Trophoblast cell (in vitro differentiated cells and primary cell): ENCODE measurements around the gene RIPPLY1.

Source experiments
- DNase-seq, 2 donors: peaks; one replicate each; pipeline ENCODE4 v3.0.0-alpha.2; 2016
- H2AFZ ChIP-seq: 2 replicates; pipeline ENCODE4 v1.6.1; 2013; ENCODE audit warnings: low read length, moderate library complexity, mild to moderate bottlenecking; ENCODE audit not compliant: insufficient read depth, poor library complexity
- H2AK5ac ChIP-seq: 2 replicates; pipeline ENCODE4 v1.6.1; 2013; ENCODE audit warnings: mild to moderate bottlenecking, low read length
- H2BK120ac ChIP-seq: 2 replicates; pipeline ENCODE4 v1.6.1; 2013; ENCODE audit warnings: low read length, mild to moderate bottlenecking, moderate library complexity; ENCODE audit not compliant: insufficient read depth, poor library complexity
- H2BK12ac ChIP-seq: 2 replicates; pipeline ENCODE4 v1.6.1; 2013; ENCODE audit warnings: mild to moderate bottlenecking, low read length, moderate library complexity
- H2BK5ac ChIP-seq: 2 replicates; pipeline ENCODE4 v1.6.1; 2013; ENCODE audit warnings: low read length, low read depth, moderate library complexity, mild to moderate bottlenecking; ENCODE audit not compliant: poor library complexity
- H3K14ac ChIP-seq: 2 replicates; pipeline ENCODE4 v1.6.1; 2013; ENCODE audit warnings: mild to moderate bottlenecking, low read length
- H3K18ac ChIP-seq: 2 replicates; pipeline ENCODE4 v1.6.1; 2013; ENCODE audit warnings: mild to moderate bottlenecking, low read length
- H3K23ac ChIP-seq: 2 replicates; pipeline ENCODE4 v1.6.1; 2013; ENCODE audit warnings: low read length
- H3K27ac ChIP-seq: 2 replicates; pipeline ENCODE4 v1.5.1; 2013; ENCODE audit warnings: low read depth, mild to moderate bottlenecking, inconsistent platforms, low read length, moderate library complexity
- H3K27me3 ChIP-seq: 2 replicates; pipeline ENCODE4 v1.6.1; 2013; ENCODE audit warnings: inconsistent platforms, mild to moderate bottlenecking, low read length, moderate library complexity; ENCODE audit not compliant: insufficient read depth
- H3K36me3 ChIP-seq, 2 experiments: 1 replicate in 1 of 2; 2 replicates in 1 of 2; pipeline ENCODE4 v1.6.1; 2013; ENCODE audit warnings: low read length in 2 of 2, mild to moderate bottlenecking in 2 of 2, moderate library complexity in 1 of 2; ENCODE audit not compliant: insufficient read depth in 2 of 2, control insufficient read depth in 1 of 2
- H3K4ac ChIP-seq: 2 replicates; pipeline ENCODE4 v1.6.1; 2013; ENCODE audit warnings: low read depth, mild to moderate bottlenecking, low read length, moderate library complexity
- H3K4me1 ChIP-seq, 2 experiments: 1 replicate in 1 of 2; 2 replicates in 1 of 2; pipeline ENCODE4 v1.6.1; 2013; ENCODE audit warnings: low read length in 2 of 2, mild to moderate bottlenecking in 2 of 2, moderate library complexity in 1 of 2; ENCODE audit not compliant: insufficient read depth in 2 of 2, control insufficient read depth in 1 of 2
- H3K4me2 ChIP-seq: 2 replicates; pipeline ENCODE4 v1.6.1; 2013; ENCODE audit warnings: inconsistent platforms, mild to moderate bottlenecking, low read length, moderate library complexity
- H3K4me3 ChIP-seq: 2 replicates; pipeline ENCODE4 v1.5.1; 2013; ENCODE audit warnings: mild to moderate bottlenecking, low read depth, low read length, inconsistent platforms
- H3K79me1 ChIP-seq: one replicate; pipeline ENCODE4 v1.6.1; 2013; ENCODE audit warnings: low read length
- H3K79me2 ChIP-seq: 2 replicates; pipeline ENCODE4 v1.6.1; 2013; ENCODE audit warnings: low read length, mild to moderate bottlenecking; ENCODE audit not compliant: control insufficient read depth, insufficient read depth, poor library complexity
- H3K9ac ChIP-seq: 2 replicates; pipeline ENCODE4 v1.6.1; 2013; ENCODE audit warnings: mild to moderate bottlenecking, low read length
- H3K9me3 ChIP-seq: 2 replicates; pipeline ENCODE4 v1.6.1; 2013; ENCODE audit warnings: low read depth, mild to moderate bottlenecking, control low read depth, inconsistent platforms, low read length; ENCODE audit not compliant: insufficient read depth
- H4K12ac ChIP-seq: 2 replicates; pipeline ENCODE4 v1.6.1; 2013; ENCODE audit warnings: low read depth, mild to moderate bottlenecking, low read length, moderate library complexity
- H4K8ac ChIP-seq: 2 replicates; pipeline ENCODE4 v1.6.1; 2013; ENCODE audit warnings: low read depth, mild to moderate bottlenecking, low read length, moderate library complexity
- H4K91ac ChIP-seq: one replicate; pipeline ENCODE4 v1.6.1; 2013; ENCODE audit warnings: low read depth, mild to moderate bottlenecking, low read length, moderate library complexity
- WGBS: extraction: QIAGEN DNeasy Blood & Tissue Kit; methylation state at CpG from one replicate; pipeline ENCODE4 v1.1.7; 2013; ENCODE audit warnings: missing lambda C conversion rate; ENCODE audit not compliant: insufficient read length, insufficient coverage; ENCODE audit errors: extremely low coverage; 5-methylcytosine and 5-hydroxymethylcytosine counted together

RIPPLY1 gene

GRCh38 chrX:106905064-106905708 lies 2.0 kb upstream of the RIPPLY1 start:
- no peaks in the 10 kb centered on the region for H3K9me3 ChIP-seq
- H3K4me3 ChIP-seq = no peak overlapping the region
- no peaks in the 10 kb centered on the region for H3K27me3 ChIP-seq
- H2BK120ac ChIP-seq = no peak overlapping the region
- H3K4ac ChIP-seq = no peak overlapping the region
- no peak overlapping the region for H3K18ac ChIP-seq
- no peak overlapping the region for H3K14ac ChIP-seq
- peaks cover 0 to 5% of the 10 kb centered on the region in 2 experiments for H3K4me1 ChIP-seq
- H4K8ac ChIP-seq = no peak overlapping the region
- H4K91ac ChIP-seq = no peak overlapping the region
- H3K23ac ChIP-seq = no peak overlapping the region
- H2BK5ac ChIP-seq = no peak overlapping the region
- no peak overlapping the region for H3K27ac ChIP-seq
- no peaks in the 10 kb centered on the region for H3K79me2 ChIP-seq
- H3K79me1 ChIP-seq = no peaks in the 10 kb centered on the region
- H3K4me2 ChIP-seq = no peak overlapping the region
- no peak overlapping the region for H2AFZ ChIP-seq
- H3K36me3 ChIP-seq = no peaks in the 10 kb centered on the region
- no peak for DNase-seq
- no peak overlapping the region for H2AK5ac ChIP-seq
- no CpG with 5 or more reads among the region's 5 CpGs for WGBS
- H3K9ac ChIP-seq = no peak overlapping the region
- H4K12ac ChIP-seq = no peak overlapping the region
- H2BK12ac ChIP-seq = no peak overlapping the region

GRCh38 chrX:106903856-106904528 lies 851 bp upstream of the RIPPLY1 start:
- no peak overlapping the region for H3K4me3 ChIP-seq
- H2BK12ac ChIP-seq = no peak overlapping the region

GRCh38 chrX:106902684-106903083 lies 457 bp downstream of the RIPPLY1 start:
- Histone ChIP-seq H3K14ac (no peak overlapping the region), H2BK5ac (no peak overlapping the region), H3K79me1 (no peaks in the 10 kb centered on the region), H2AFZ (no peak overlapping the region), H3K36me3 (no peaks in the 10 kb centered on the region), H4K12ac (no peak overlapping the region), H3K23ac (no peak overlapping the region), H3K27me3 (no peaks in the 10 kb centered on the region), H3K4ac (no peak overlapping the region), H3K4me1 (peaks cover 0 to 8% of the 10 kb centered on the region in 2 experiments), H2BK12ac (no peak overlapping the region), H2AK5ac (no peak overlapping the region), H4K8ac (no peak overlapping the region), H4K91ac (no peak overlapping the region), H3K9ac (no peak overlapping the region), H2BK120ac (no peak overlapping the region), H3K18ac (no peak overlapping the region), H3K27ac (no peak overlapping the region), H3K9me3 (no peaks in the 10 kb centered on the region), H3K79me2 (no peaks in the 10 kb centered on the region), H3K4me2 (no peak overlapping the region), H3K4me3 (no peak overlapping the region)
- WGBS = no CpG with 5 or more reads among the region's 2 CpGs
- no peak for DNase-seq

More at GRCh38 chrX:106903856-106904528, 851 bp upstream of the RIPPLY1 start:
- Histone ChIP-seq H2BK5ac (no peak overlapping the region), H3K27ac (no peak overlapping the region), H2AK5ac (no peak overlapping the region), H3K79me1 (no peaks in the 10 kb centered on the region), H2AFZ (no peak overlapping the region), H3K4me2 (no peak overlapping the region), H4K8ac (no peak overlapping the region), H3K9me3 (no peaks in the 10 kb centered on the region), H3K23ac (no peak overlapping the region), H3K36me3 (no peaks in the 10 kb centered on the region), H3K4me1 (peaks cover 0 to 6% of the 10 kb centered on the region in 2 experiments), H4K12ac (no peak overlapping the region), H3K4ac (no peak overlapping the region), H2BK120ac (no peak overlapping the region), H4K91ac (no peak overlapping the region), H3K79me2 (no peaks in the 10 kb centered on the region), H3K18ac (no peak overlapping the region), H3K14ac (no peak overlapping the region), H3K27me3 (no peaks in the 10 kb centered on the region), H3K9ac (no peak overlapping the region)
- no CpG with 5 or more reads among the region's 5 CpGs for WGBS
- DNase-seq = no peak

- DNase-seq = no peak
- no peak overlapping the region for H3K4ac ChIP-seq
- no peak overlapping the region for H2BK120ac ChIP-seq
- H2AK5ac ChIP-seq = no peak overlapping the region
- H2AFZ ChIP-seq = no peak overlapping the region
- H3K18ac ChIP-seq = no peak overlapping the region
- H3K27ac ChIP-seq = no peak overlapping the region
- no peaks in the 10 kb centered on the region for H3K36me3 ChIP-seq
- no peak overlapping the region for H4K12ac ChIP-seq
- H4K91ac ChIP-seq = no peak overlapping the region
- no peak overlapping the region for H3K23ac ChIP-seq
- no peaks in the 10 kb centered on the region for H3K9me3 ChIP-seq
- no peaks in the 10 kb centered on the region for H3K79me1 ChIP-seq
- no peak overlapping the region for H3K4me3 ChIP-seq
- no peaks in the 10 kb centered on the region for H3K79me2 ChIP-seq
- H3K9ac ChIP-seq = no peak overlapping the region
- H2BK12ac ChIP-seq = no peak overlapping the region
- no peak overlapping the region for H3K14ac ChIP-seq
- no CpG with 5 or more reads among the region's 4 CpGs for WGBS
- H3K4me1 ChIP-seq = peaks cover 0 to 8% of the 10 kb centered on the region in 2 experiments
- H3K27me3 ChIP-seq = no peaks in the 10 kb centered on the region
- no peak overlapping the region for H2BK5ac ChIP-seq
- H3K4me2 ChIP-seq = no peak overlapping the region
- H4K8ac ChIP-seq = no peak overlapping the region
Measured at GRCh38 chrX:106901781-106902219, 1.3 kb downstream of the RIPPLY1 start.
